GM12875 (cell line): ENCODE measurements around the gene KRT23.

Source experiments
- H3K4me3 ChIP-seq: one replicate; pipeline ENCODE4 v1.5.1; 2011; ENCODE audit warnings: low read depth, low read length, control low read depth
- CTCF ChIP-seq: IDR thresholded peaks from 2 replicates; pipeline ENCODE4 v1.5.1; 2011; ENCODE audit warnings: low read depth, mild to moderate bottlenecking, control low read depth, inconsistent platforms, low read length, moderate library complexity, borderline replicate concordance; ENCODE audit not compliant: insufficient read depth

KRT23 gene

GRCh38 chr17:40879026-40879425 lies 58.4 kb downstream of the KRT23 start:
- no peak overlapping the region for H3K4me3 ChIP-seq
- TF ChIP-seq CTCF = no peak

DNA sequence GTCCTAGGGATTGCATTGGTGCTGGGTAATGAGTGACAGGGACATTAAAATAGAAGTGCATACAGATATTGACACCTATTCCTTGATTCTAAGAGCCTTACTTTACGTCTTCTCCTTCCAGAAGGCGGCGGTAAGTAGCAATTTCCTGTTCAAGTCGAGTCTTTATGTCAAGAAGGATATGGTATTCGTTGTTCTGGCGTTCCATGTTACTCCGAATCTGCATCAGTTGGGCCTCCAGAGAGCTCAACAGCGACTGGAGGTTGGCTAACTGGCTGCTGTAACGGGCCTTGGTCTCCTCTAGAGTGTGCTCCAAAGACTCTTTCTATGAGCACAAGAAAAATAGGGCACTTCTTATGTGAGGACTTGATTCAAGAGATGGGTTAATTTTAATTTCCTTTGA lies 59.4 kb downstream of the KRT23 start:
- no peak for TF ChIP-seq CTCF
- H3K4me3 ChIP-seq = no peak overlapping the region

DNA sequence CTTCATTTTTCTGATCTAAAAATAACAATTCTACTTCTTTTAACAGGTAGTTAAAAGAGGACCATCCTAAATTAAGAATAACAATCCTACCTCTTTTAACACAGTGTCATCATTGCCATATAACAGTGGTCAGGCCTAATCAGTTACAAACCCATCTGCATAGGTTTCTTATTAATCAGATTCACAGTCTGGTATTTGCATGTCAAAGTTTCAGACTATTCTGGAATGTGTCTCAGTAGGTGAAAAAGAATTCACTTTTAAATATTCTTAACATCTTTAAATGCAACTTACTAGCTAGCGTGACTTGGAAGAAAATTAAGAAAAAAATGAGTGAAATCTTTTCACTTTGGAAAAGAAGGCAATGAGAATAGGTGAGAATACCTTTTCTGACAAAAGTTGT lies 63.6 kb downstream of the KRT23 start:
- TF ChIP-seq CTCF = no peak
- no peak overlapping the region for H3K4me3 ChIP-seq

GRCh38 chr17:40873255-40873654 lies 64.2 kb downstream of the KRT23 start:
- no peak for TF ChIP-seq CTCF
- H3K4me3 ChIP-seq = no peak overlapping the region
